ENCODE results near the gene NUP88.
"Not testable (repeated sequence)": the region's sequence is repeated elsewhere in the genome, so short reads cannot be mapped to it uniquely, and the experiment has no call there.

NUP88 gene

DNA sequence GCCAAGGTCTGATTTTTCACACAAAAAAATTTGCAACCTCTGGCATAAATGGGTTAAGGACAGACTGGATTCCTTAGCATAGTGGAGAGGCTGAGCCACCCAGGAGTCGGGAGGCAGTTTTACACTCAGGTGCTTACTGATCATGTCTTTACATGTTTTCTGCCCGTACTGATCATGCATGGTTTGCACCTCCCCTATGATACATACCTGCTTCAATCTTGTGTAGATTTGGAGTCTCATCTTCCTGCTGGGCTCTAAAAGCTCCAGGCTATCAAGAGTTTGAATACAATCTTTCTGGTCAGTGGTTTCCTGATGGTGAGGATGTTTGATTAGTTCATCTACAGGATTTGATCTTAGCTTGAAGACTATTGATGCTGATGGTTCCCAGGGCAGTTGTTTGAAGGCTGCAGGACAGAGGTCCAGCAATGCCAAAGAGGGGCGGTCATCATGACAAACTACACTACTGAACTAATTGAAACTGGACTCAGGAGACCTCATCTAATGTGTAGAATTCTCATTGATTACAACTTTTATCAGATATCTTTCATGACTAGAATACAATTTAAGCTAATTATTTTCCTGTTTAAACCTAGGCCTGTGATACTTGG, 12.6 kb upstream of the NUP88 start:
- TF ChIP-seq, protein P1, sequence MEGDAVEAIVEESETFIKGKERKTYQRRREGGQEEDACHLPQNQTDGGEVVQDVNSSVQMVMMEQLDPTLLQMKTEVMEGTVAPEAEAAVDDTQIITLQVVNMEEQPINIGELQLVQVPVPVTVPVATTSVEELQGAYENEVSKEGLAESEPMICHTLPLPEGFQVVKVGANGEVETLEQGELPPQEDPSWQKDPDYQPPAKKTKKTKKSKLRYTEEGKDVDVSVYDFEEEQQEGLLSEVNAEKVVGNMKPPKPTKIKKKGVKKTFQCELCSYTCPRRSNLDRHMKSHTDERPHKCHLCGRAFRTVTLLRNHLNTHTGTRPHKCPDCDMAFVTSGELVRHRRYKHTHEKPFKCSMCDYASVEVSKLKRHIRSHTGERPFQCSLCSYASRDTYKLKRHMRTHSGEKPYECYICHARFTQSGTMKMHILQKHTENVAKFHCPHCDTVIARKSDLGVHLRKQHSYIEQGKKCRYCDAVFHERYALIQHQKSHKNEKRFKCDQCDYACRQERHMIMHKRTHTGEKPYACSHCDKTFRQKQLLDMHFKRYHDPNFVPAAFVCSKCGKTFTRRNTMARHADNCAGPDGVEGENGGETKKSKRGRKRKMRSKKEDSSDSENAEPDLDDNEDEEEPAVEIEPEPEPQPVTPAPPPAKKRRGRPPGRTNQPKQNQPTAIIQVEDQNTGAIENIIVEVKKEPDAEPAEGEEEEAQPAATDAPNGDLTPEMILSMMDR (IDR thresholded peaks at IDR 0.05; ENCODE audit: control insufficient read depth, insufficient read depth, low read depth, low read length, missing control alignments), result no peak
- no peak overlapping the region for H3K4me3 ChIP-seq (ENCODE audit: control insufficient read depth, low read depth, low read length)
- no peak for DNase-seq (ENCODE audit: low read depth)

DNA sequence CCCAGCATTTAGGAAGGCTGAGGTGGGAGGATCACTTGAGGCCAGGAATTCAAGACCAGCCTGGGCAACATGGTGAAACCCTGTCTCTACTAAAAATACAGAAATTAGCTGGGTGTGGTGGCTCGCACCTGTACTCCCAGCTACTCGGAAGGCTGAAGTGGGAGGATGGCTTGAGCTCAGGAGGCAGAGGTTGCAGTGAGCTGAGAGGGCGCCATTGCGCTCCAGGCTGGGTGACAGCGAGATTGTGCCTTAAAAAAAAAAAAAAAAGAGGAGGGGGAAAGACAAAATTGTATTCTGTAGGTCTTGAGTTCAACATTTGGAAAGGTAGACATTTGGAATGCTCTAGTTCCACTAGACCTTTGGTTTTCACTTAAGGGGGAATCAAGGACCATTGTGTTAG, 11.8 kb upstream of the NUP88 start:
- DNase-seq (ENCODE audit: low read depth), result not testable (repeated sequence)

DNA sequence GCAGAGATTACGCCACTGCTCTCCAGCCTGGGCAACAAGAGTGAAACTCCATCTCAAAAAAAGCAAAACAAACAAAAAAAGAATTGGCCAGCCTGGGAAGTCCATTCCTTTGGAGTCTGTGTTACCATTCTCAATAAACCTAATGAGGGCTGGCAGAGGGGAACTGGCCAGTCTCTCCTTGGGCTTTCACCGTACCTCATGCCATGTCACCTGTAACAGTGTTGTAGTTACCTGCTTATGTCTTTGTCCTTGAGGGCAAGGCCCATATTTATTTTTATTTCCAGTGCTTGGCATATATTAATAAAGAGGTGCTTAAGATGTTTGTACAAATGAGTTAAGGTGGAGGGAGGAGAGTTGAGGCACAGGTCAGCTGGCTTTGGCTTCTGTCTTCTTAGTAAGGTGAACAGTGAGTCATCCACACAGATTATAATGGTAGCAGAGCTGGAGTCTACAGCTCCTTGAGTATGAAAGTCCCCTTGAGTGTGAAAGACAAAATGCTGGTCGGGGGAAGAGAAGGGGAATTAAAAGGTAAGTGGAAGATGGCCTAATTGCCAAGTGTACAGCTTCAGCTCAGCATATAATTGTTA, 11.0 kb upstream of the NUP88 start:
- TF ChIP-seq, protein P1 (IDR thresholded peaks at IDR 0.05; ENCODE audit: control insufficient read depth, insufficient read depth, low read depth, low read length, missing control alignments), result no peak
- no peak for DNase-seq (ENCODE audit: low read depth)
- no peak overlapping the region for H3K4me3 ChIP-seq (ENCODE audit: control insufficient read depth, low read depth, low read length)

More for the DNA sequence above, 11.8 kb upstream of the NUP88 start:
- not testable (repeated sequence) for H3K4me3 ChIP-seq (ENCODE audit: control insufficient read depth, low read depth, low read length)

DNA sequence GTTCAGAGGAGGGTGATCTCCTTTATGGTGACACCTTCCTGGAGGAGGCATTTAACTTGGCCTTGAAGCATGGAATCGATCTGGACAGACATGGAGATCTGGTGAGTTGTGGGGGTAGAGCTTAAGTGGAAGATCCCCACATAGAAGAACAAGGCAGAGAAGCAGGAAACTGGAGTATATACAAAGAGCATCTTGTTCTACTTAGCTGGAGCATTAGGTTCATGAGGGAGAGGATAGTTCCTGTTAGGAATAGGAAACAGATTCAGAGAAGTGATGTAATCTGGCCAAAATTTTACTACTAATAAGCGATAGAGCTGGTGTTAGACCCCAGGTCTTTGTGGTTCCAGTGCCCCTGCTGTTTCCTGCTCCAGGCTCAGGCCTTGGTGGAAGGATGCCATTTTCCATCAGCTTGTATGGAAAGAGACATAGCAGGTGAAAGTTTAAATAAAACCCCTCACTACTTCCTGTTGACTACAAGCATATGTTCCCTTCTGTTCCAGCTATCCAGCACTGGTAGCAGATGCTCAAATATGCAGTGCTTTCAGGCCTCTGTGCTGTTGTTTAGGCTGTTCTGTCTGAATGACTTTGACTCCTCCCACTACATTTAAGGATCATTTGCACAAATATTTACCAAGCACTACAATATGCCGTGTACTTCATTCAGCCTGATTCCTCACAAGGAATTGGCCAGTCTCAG, 9.9 kb upstream of the NUP88 start:
- no peak for DNase-seq (ENCODE audit: low read depth)
- H3K4me3 ChIP-seq (ENCODE audit: control insufficient read depth, low read depth, low read length), result no peak overlapping the region
- TF ChIP-seq, protein P1 (IDR thresholded peaks at IDR 0.05; ENCODE audit: control insufficient read depth, insufficient read depth, low read depth, low read length, missing control alignments), result no peak

DNA sequence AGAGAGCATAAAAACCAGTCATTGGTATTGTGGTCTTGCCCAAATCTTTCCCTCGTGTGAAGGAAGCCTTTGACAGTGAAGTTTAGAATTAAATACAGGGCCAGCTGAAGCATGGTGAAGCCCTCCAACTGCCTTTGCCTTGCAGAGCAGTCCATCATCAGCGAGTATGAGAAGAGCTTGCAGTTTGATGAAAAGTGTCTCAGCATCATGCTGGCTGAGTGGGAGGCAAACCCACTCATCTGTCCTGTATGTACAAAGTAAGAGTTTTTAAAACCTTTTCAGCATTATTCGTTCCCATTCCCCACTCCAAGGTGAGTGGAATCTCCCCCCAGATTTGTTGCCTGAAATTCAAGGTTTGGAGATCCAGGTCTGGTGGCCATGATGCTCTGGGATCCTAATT, 6.4 kb upstream of the NUP88 start:
- DNase-seq (ENCODE audit: low read depth), result no peak
- no peak overlapping the region for H3K4me3 ChIP-seq (ENCODE audit: control insufficient read depth, low read depth, low read length)
- TF ChIP-seq, protein P1 (IDR thresholded peaks at IDR 0.05; ENCODE audit: control insufficient read depth, insufficient read depth, low read depth, low read length, missing control alignments), result no peak

DNA sequence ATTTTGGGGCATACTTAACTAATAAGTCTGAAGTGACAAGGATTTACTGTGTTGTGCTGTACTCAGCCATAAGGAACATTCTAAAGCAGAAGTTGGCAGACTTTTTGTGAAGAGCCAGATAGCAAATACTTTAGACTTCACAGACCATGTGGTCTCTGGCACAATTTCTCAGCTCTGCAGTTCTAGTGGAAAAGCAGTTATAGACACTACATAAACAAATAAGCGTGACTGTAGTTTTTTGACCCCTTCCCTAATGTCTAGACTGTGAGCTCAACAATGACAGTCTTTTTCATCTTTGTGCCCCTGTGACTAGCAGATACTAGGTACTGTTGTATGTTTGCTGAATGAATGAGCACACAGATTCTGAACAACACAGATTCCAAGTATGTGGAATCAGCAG, 5.4 kb upstream of the NUP88 start:
- DNase-seq (ENCODE audit: low read depth), result no peak
- TF ChIP-seq, protein P1 (IDR thresholded peaks at IDR 0.05; ENCODE audit: control insufficient read depth, insufficient read depth, low read depth, low read length, missing control alignments), result no peak
- H3K4me3 ChIP-seq (ENCODE audit: control insufficient read depth, low read depth, low read length), result no peak overlapping the region

DNA sequence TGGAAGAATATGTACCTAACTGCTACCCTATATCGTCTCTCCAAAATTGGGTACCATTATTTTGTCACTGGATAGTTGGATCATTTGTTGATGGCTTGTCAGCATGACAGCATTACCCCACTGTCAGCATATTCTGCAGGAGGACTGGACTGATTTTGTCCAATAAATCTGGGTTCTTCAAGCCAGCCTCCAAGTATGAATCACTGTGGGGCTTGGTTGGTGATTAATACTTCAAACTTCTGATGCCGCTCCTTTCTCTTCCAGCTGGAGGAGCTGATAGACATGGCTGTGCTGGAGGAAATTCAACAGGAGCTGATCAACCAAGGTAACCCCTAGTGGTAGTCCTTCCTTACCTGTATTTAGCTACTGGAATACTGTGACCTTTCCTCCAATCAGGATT, 3.0 kb upstream of the NUP88 start:
- no peak overlapping the region for H3K4me3 ChIP-seq (ENCODE audit: control insufficient read depth, low read depth, low read length)
- peak; percentile 45 for DNase-seq (ENCODE audit: low read depth)
- TF ChIP-seq, protein P1 (IDR thresholded peaks at IDR 0.05; ENCODE audit: control insufficient read depth, insufficient read depth, low read depth, low read length, missing control alignments), result peak; percentile 24
